ENCODE data around the gene SDSL.

The SDSL gene

GRCh38 chr12:113418213-113418879 lies 3.8 kb upstream of the SDSL start:
- DNase-seq (ENCODE audit: low spot score): no peak
- no peak for TF ChIP-seq CTCF (IDR thresholded peaks at IDR 0.05; ENCODE audit: extremely low read depth, insufficient read depth, missing control alignments)
- in situ Hi-C loops (cut with MboI; ENCODE audit: low pct_unique_long_range_greater_than_20kb, low sequenced_read_pairs, unreplicated experiment): loop anchor here (25.0 kb wide), 1 partner anchor 231 kb away; the partner anchor contains the start of genes DDX54 and RITA1

- in situ Hi-C loops (cut with MboI; ENCODE audit: low pct_unique_long_range_greater_than_20kb, low sequenced_read_pairs, unreplicated experiment): loop anchor here (25.0 kb wide), 1 partner anchor 234 kb away; the partner anchor contains the start of genes DDX54 and RITA1
Measured at GRCh38 chr12:113420996-113421595, 1.1 kb upstream of the SDSL start.

GRCh38 chr12:113422886-113423669 lies 898 bp downstream of the SDSL start:
- TF ChIP-seq CTCF (IDR thresholded peaks at IDR 0.05; ENCODE audit: extremely low read depth, insufficient read depth, missing control alignments): peak; percentile 3
- DNase-seq (ENCODE audit: low spot score): no peak
- in situ Hi-C loops (cut with MboI; ENCODE audit: low pct_unique_long_range_greater_than_20kb, low sequenced_read_pairs, unreplicated experiment): loop anchor here (25.0 kb wide), 1 partner anchor 236 kb away; the partner anchor contains the start of genes DDX54 and RITA1

More at GRCh38 chr12:113420996-113421595, 1.1 kb upstream of the SDSL start:
- no peak for DNase-seq (ENCODE audit: low spot score)
- no peak for TF ChIP-seq CTCF (IDR thresholded peaks at IDR 0.05; ENCODE audit: extremely low read depth, insufficient read depth, missing control alignments)

GRCh38 chr12:113424456-113424855 lies 2.3 kb downstream of the SDSL start:
- TF ChIP-seq CTCF (IDR thresholded peaks at IDR 0.05; ENCODE audit: extremely low read depth, insufficient read depth, missing control alignments): no peak
- DNase-seq (ENCODE audit: low spot score): no peak
- in situ Hi-C loops (cut with MboI; ENCODE audit: low pct_unique_long_range_greater_than_20kb, low sequenced_read_pairs, unreplicated experiment): loop anchor here (25.0 kb wide), 1 partner anchor 237 kb away; the partner anchor contains the start of genes DDX54 and RITA1

GRCh38 chr12:113424915-113425823 lies 3.0 kb downstream of the SDSL start:
- in situ Hi-C loops (cut with MboI; ENCODE audit: low pct_unique_long_range_greater_than_20kb, low sequenced_read_pairs, unreplicated experiment): loop anchor here (25.0 kb wide), 2 partner anchors 238 to 487 kb away; partner anchors contain the start of genes DDX54 and RITA1
- peak; percentile 63 for DNase-seq (ENCODE audit: low spot score)

More at GRCh38 chr12:113424915-113425823, 3.0 kb downstream of the SDSL start:
- peak; percentile 78 for TF ChIP-seq CTCF (IDR thresholded peaks at IDR 0.05; ENCODE audit: extremely low read depth, insufficient read depth, missing control alignments)

Data from GM13977 (cell line).